T-helper 2 cell treated with Interferon-gamma antibody and Interleukin-4, amounts not matched to agents 5 μg/mL and 100 μg/mL, for 36 hours (primary cell): ENCODE results near the gene IKZF5.
A peak's percentile ranks its signal among the peaks of the same experiment; 100 is the strongest.

Source experiments
- DNase-seq: peaks from one replicate; pipeline ENCODE4 v3.0.0; 2021; ENCODE audit warnings: low spot score
- H3K27ac Mint-ChIP-seq: one replicate; pipeline ENCODE4 v1.8.0; 2021; ENCODE audit warnings: mild to moderate bottlenecking, mixed read lengths
- H3K27me3 Mint-ChIP-seq: one replicate; pipeline ENCODE4 v1.8.0; 2021; ENCODE audit warnings: low read depth, mixed read lengths
- H3K36me3 Mint-ChIP-seq: one replicate; pipeline ENCODE4 v1.8.0; 2021; ENCODE audit warnings: low read depth, mixed read lengths
- H3K4me1 Mint-ChIP-seq: one replicate; pipeline ENCODE4 v1.8.0; 2021; ENCODE audit warnings: low read depth, mixed read lengths
- H3K4me3 Mint-ChIP-seq: one replicate; pipeline ENCODE4 v1.8.0; 2022; ENCODE audit warnings: mild to moderate bottlenecking, moderate library complexity, mixed read lengths
- H3K9me3 Mint-ChIP-seq: one replicate; pipeline ENCODE4 v1.8.0; 2021; ENCODE audit warnings: mixed read lengths

IKZF5 gene

GRCh38 chr10:123024540-123024939 lies 15.9 kb upstream of the IKZF5 start:
- Mint-ChIP-seq H3K36me3 (no peaks in the 10 kb centered on the region), H3K4me3 (no peak overlapping the region), H3K27me3 (no peaks in the 10 kb centered on the region), H3K27ac (no peak overlapping the region), H3K4me1 (peaks cover 12% of the 10 kb centered on the region), H3K9me3 (no peaks in the 10 kb centered on the region)
- no peak for DNase-seq

GRCh38 chr10:123021517-123021916 lies 12.9 kb upstream of the IKZF5 start:
- no peaks in the 10 kb centered on the region for H3K27me3 Mint-ChIP-seq
- H3K27ac Mint-ChIP-seq, result no peak overlapping the region
- DNase-seq, result no peak
- H3K9me3 Mint-ChIP-seq, result no peaks in the 10 kb centered on the region
- H3K4me3 Mint-ChIP-seq, result no peak overlapping the region
- peaks cover 12% of the 10 kb centered on the region for H3K4me1 Mint-ChIP-seq
- H3K36me3 Mint-ChIP-seq, result peaks cover 1% of the 10 kb centered on the region

GRCh38 chr10:123019941-123020703 lies 11.5 kb upstream of the IKZF5 start:
- Mint-ChIP-seq H3K4me3 (no peak overlapping the region), H3K27ac (no peak overlapping the region), H3K36me3 (peaks cover 1% of the 10 kb centered on the region), H3K9me3 (no peaks in the 10 kb centered on the region), H3K27me3 (no peaks in the 10 kb centered on the region), H3K4me1 (peaks cover 12% of the 10 kb centered on the region)
- DNase-seq, result no peak

- H3K9me3 Mint-ChIP-seq, result no peaks in the 10 kb centered on the region
These were observed 10.7 kb upstream of the IKZF5 start for GRCh38 chr10:123019264-123019663.

GRCh38 chr10:123018531-123018930 lies 9.9 kb upstream of the IKZF5 start:
- peaks cover 5% of the 10 kb centered on the region for H3K4me1 Mint-ChIP-seq
- H3K4me3 Mint-ChIP-seq, result no peak overlapping the region
- H3K36me3 Mint-ChIP-seq, result peaks cover 3% of the 10 kb centered on the region
- no peaks in the 10 kb centered on the region for H3K9me3 Mint-ChIP-seq
- no peaks in the 10 kb centered on the region for H3K27me3 Mint-ChIP-seq
- H3K27ac Mint-ChIP-seq, result no peak overlapping the region
- DNase-seq, result no peak

More at GRCh38 chr10:123019264-123019663, 10.7 kb upstream of the IKZF5 start:
- H3K27me3 Mint-ChIP-seq, result no peaks in the 10 kb centered on the region
- DNase-seq, result no peak
- H3K4me1 Mint-ChIP-seq, result peaks cover 7% of the 10 kb centered on the region
- no peak overlapping the region for H3K4me3 Mint-ChIP-seq
- H3K27ac Mint-ChIP-seq, result no peak overlapping the region
- peaks cover 1% of the 10 kb centered on the region for H3K36me3 Mint-ChIP-seq

- DNase-seq, result no peak
- H3K36me3 Mint-ChIP-seq, result peaks cover 3% of the 10 kb centered on the region
- peaks cover 5% of the 10 kb centered on the region for H3K4me1 Mint-ChIP-seq
- H3K27ac Mint-ChIP-seq, result no peak overlapping the region
- H3K27me3 Mint-ChIP-seq, result no peaks in the 10 kb centered on the region
- H3K9me3 Mint-ChIP-seq, result no peaks in the 10 kb centered on the region
- H3K4me3 Mint-ChIP-seq, result no peak overlapping the region
These were observed 9.0 kb upstream of the IKZF5 start for GRCh38 chr10:123017421-123018165.

GRCh38 chr10:123016228-123016627 lies 7.6 kb upstream of the IKZF5 start:
- Mint-ChIP-seq H3K27me3 (no peaks in the 10 kb centered on the region), H3K27ac (no peak overlapping the region), H3K4me1 (no peaks in the 10 kb centered on the region), H3K4me3 (no peak overlapping the region), H3K36me3 (peaks cover 8% of the 10 kb centered on the region), H3K9me3 (no peaks in the 10 kb centered on the region)
- no peak for DNase-seq

- Mint-ChIP-seq H3K36me3 (peaks cover 8% of the 10 kb centered on the region), H3K27me3 (no peaks in the 10 kb centered on the region), H3K4me1 (peaks cover 9% of the 10 kb centered on the region), H3K9me3 (no peaks in the 10 kb centered on the region), H3K27ac (no peak overlapping the region), H3K4me3 (no peak overlapping the region)
- no peak for DNase-seq
These were observed 6.2 kb upstream of the IKZF5 start for GRCh38 chr10:123014772-123015171.

GRCh38 chr10:123013456-123014419 lies 5.1 kb upstream of the IKZF5 start:
- Mint-ChIP-seq H3K36me3 (peaks cover 8% of the 10 kb centered on the region), H3K4me3 (no peak overlapping the region), H3K9me3 (no peaks in the 10 kb centered on the region), H3K27me3 (no peaks in the 10 kb centered on the region), H3K27ac (no peak overlapping the region), H3K4me1 (peaks cover 10% of the 10 kb centered on the region)
- no peak for DNase-seq

GRCh38 chr10:123011987-123012386 lies 3.4 kb upstream of the IKZF5 start:
- DNase-seq, result no peak
- H3K27ac Mint-ChIP-seq, result no peak overlapping the region
- peaks cover 17% of the 10 kb centered on the region for H3K4me1 Mint-ChIP-seq
- no peak overlapping the region for H3K4me3 Mint-ChIP-seq
- H3K36me3 Mint-ChIP-seq, result peaks cover 9% of the 10 kb centered on the region
- no peaks in the 10 kb centered on the region for H3K9me3 Mint-ChIP-seq
- H3K27me3 Mint-ChIP-seq, result no peaks in the 10 kb centered on the region

- H3K9me3 Mint-ChIP-seq, result no peaks in the 10 kb centered on the region
- peaks cover 9% of the 10 kb centered on the region for H3K36me3 Mint-ChIP-seq
- H3K4me1 Mint-ChIP-seq, result peaks cover 27% of the 10 kb centered on the region
- H3K27ac Mint-ChIP-seq, result peak overlapping the region; percentile 98
- DNase-seq, result peak; percentile 15
- peak overlapping the region; percentile 97 for H3K4me3 Mint-ChIP-seq
- no peaks in the 10 kb centered on the region for H3K27me3 Mint-ChIP-seq
These were observed 668 bp upstream of the IKZF5 start for GRCh38 chr10:123009105-123009820.

- peak overlapping the region; percentile 97 for H3K4me3 Mint-ChIP-seq
- peak; percentile 40 for DNase-seq
- H3K27ac Mint-ChIP-seq, result peak overlapping the region; percentile 98
- H3K9me3 Mint-ChIP-seq, result no peaks in the 10 kb centered on the region
- H3K36me3 Mint-ChIP-seq, result peaks cover 8% of the 10 kb centered on the region
- H3K4me1 Mint-ChIP-seq, result peaks cover 27% of the 10 kb centered on the region
- H3K27me3 Mint-ChIP-seq, result no peaks in the 10 kb centered on the region
These were observed 839 bp downstream of the IKZF5 start for GRCh38 chr10:123007558-123008354.
